ENCODE results near the gene ELL.

DNA sequence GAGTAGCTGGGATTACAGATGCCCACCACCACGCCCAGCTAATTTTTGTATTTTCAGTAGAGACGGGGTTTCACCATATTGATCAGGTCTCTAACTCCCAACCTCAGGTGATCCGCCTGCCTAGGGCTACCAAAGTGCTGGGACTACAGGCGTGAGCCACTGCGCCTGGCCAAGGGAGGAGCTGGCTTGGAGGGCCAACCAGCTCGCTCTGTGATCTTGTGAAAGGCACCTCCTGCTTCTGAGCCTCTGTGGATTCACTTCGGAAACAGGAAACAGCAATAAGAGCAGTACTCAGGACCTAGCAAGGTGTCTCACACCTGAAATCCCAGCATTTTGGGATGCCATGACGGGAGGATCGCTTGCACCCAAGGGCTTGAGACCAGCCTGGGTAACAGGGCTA lies 2.0 kb upstream of the ELL start:
- TF ChIP-seq ZNF274 (IDR thresholded peaks at IDR 0.05; ENCODE audit: low read depth, low read length) = no peak
- TF ChIP-seq SUZ12 (IDR thresholded peaks at IDR 0.05; ENCODE audit: extremely low read depth, insufficient read depth, insufficient read length) = no peak
- TF ChIP-seq YY1 (IDR thresholded peaks at IDR 0.05; ENCODE audit: insufficient read depth, insufficient read length) = no peak
